Measurements from ENCODE around the gene NDUFA3.

The NDUFA3 gene

GRCh38 chr19:54138489-54139256, 36.0 kb downstream of the NDUFA3 start:
- peak in 1 of 2 donors; percentile 9 for DNase-seq (ENCODE audit: low read depth in 2 of 2)
- peak overlapping the region; percentile 67 to 85 for H3K4me3 ChIP-seq (replicated peaks in 1 of 2; ENCODE audit: low read depth in 2 of 2, low read length in 2 of 2)
- TF ChIP-seq, protein P1, sequence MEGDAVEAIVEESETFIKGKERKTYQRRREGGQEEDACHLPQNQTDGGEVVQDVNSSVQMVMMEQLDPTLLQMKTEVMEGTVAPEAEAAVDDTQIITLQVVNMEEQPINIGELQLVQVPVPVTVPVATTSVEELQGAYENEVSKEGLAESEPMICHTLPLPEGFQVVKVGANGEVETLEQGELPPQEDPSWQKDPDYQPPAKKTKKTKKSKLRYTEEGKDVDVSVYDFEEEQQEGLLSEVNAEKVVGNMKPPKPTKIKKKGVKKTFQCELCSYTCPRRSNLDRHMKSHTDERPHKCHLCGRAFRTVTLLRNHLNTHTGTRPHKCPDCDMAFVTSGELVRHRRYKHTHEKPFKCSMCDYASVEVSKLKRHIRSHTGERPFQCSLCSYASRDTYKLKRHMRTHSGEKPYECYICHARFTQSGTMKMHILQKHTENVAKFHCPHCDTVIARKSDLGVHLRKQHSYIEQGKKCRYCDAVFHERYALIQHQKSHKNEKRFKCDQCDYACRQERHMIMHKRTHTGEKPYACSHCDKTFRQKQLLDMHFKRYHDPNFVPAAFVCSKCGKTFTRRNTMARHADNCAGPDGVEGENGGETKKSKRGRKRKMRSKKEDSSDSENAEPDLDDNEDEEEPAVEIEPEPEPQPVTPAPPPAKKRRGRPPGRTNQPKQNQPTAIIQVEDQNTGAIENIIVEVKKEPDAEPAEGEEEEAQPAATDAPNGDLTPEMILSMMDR (IDR thresholded peaks at IDR 0.05; ENCODE audit: low read depth, low read length), result peak; percentile 6

DNA sequence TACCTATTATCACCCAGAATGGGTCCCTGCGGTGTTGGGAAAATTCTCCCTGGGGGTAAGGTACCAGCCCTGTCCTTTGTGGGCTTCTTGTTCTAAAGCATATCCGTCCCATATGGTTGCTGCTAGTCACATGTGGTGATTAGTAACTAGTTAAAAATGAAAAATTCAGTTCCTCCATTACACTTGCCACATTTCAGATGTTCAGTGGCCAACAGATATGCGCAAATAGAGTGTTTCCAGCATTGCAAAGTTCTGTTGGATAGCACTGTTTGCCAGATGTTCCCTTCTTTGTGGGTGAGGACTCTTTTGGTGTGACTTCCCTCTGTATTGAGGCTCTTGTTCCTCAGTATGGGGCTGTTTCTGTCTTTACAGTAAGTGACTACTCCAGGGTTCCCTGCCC, 38.7 kb downstream of the NDUFA3 start:
- no peak overlapping the region for H3K4me3 ChIP-seq (replicated peaks in 1 of 2; ENCODE audit: low read depth in 2 of 2, low read length in 2 of 2)
- DNase-seq (ENCODE audit: low read depth in 2 of 2), result no peak
- TF ChIP-seq, protein P1 (IDR thresholded peaks at IDR 0.05; ENCODE audit: low read depth, low read length), result no peak

DNA sequence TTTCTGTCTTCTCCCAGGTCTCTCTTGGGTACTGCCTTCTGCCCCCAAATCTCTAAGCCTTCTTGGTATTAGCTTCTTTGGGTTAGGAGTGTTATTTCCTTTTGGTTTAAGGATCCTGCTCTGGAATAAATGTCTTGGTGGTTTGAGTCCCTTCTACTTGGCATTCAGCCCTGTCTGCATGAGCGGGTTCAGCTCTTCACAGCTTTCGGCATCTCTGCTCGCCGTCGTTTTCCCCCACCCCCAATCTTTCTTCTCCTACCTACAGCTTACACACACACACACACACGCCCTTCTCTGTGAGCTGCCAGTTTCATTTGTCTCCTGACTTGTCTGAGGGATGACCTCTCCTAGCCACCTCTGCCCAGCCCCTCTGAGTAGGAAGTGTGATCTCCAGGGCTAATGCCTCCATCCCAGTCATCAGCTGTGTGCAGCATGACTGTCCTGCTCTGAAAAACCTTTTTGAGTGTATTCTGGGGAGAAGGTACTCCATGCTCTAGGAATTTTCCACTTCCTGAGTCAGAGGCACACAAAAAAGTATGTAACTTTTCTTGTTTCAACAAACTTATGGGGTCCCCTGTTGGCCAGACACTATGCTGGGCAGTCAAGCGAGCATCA, 39.6 kb downstream of the NDUFA3 start:
- H3K4me3 ChIP-seq (replicated peaks in 1 of 2; ENCODE audit: low read depth in 2 of 2, low read length in 2 of 2), result no peak overlapping the region
- TF ChIP-seq, protein P1 (IDR thresholded peaks at IDR 0.05; ENCODE audit: low read depth, low read length), result no peak
- no peak for DNase-seq (ENCODE audit: low read depth in 2 of 2)

DNA sequence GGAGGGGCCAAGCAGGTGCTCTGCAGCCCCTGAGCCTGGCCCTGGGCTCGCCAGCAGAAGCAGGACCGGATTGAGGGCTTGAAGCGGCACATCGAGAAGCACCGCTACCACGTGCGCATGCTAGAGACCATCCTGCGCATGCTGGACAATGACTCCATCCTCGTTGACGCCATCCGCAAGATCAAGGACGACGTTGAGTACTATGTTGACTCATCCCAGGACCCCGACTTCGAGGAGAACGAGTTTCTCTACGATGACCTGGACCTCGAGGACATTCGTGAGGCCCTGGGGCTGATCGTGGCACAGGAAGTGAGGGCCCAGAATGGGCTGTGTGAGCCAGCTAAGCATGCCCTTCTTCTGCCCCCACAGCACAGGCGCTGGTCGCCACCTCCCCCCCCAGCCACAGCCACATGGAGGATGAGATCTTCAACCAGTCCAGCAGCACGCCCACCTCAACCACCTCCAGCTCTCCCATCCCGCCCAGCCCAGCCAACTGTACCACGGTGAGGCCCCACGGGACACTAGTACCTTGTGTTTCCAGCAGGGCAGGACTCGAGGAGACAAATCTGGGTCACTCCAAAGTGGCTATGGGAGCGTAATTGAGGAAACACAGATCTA, 43.0 kb downstream of the NDUFA3 start:
- H3K4me3 ChIP-seq (replicated peaks in 1 of 2; ENCODE audit: low read depth in 2 of 2, low read length in 2 of 2), result no peak overlapping the region
- TF ChIP-seq, protein P1 (IDR thresholded peaks at IDR 0.05; ENCODE audit: low read depth, low read length), result no peak
- no peak for DNase-seq (ENCODE audit: low read depth in 2 of 2)

DNA sequence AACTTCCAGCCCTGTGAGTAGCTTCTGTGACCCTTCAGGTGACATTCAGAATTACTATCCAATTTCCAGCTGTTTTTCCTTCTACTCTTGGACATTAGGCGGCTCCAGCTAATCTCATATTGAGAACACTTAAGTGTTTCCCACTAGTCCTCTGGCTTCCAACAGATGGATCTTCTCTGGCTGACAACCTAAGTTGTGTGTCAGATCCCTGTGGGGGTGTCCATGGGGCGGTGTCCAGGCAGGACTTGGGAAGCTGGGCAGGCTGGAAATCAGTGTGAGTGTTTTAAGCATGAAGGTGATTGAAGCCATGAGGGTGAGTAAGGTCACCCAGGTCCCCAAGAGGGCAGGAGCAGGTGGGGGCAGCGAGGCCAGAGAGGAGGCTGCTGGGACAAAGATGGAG, 45.0 kb downstream of the NDUFA3 start:
- no peak overlapping the region for H3K4me3 ChIP-seq (replicated peaks in 1 of 2; ENCODE audit: low read depth in 2 of 2, low read length in 2 of 2)
- peak; percentile 45 to 52 for DNase-seq (ENCODE audit: low read depth in 2 of 2)
- TF ChIP-seq, protein P1 (IDR thresholded peaks at IDR 0.05; ENCODE audit: low read depth, low read length), result no peak

DNA sequence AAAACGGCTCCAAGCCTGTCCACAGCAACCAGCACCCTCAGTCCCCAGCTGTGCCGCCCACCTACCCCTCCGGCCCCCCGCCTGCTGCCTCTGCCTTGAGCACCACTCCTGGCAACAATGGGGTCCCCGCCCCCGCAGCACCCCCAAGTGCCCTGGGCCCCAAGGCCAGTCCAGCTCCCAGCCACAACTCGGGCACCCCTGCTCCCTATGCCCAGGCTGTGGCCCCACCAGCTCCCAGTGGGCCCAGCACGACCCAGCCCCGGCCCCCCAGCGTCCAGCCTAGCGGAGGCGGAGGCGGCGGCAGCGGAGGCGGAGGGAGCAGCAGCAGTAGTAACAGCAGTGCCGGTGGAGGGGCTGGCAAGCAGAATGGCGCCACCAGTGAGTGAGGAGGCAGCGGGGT, 45.5 kb downstream of the NDUFA3 start:
- no peak for DNase-seq (ENCODE audit: low read depth in 2 of 2)
- no peak overlapping the region for H3K4me3 ChIP-seq (replicated peaks in 1 of 2; ENCODE audit: low read depth in 2 of 2, low read length in 2 of 2)
- TF ChIP-seq, protein P1 (IDR thresholded peaks at IDR 0.05; ENCODE audit: low read depth, low read length), result no peak

Data from cardiac fibroblast (primary cell).